Panc1 (cell line): ENCODE measurements around the gene KIAA1671. TPM values are rescaled to one million over a fixed set of nuclear protein-coding genes. Genes with fewer than 3 reads are reported as not detected.

Experiments used
- ATAC-seq: fragments of 200-7000 bp; cut with Tn5 transposase; 2 replicates; pipeline ENCODE4 v1.9.1; 2020; ENCODE audit warnings: mild to moderate bottlenecking, moderate library complexity
- BruUV-seq: library from RNA; stranded (reverse); fragments of 400-500 nt; replicated peaks from 2 replicates; lab custom pipeline; 2021; lab: Mats Ljungman, UMichigan
- CTCF ChIA-PET: fragments of 300-600 bp; sonication (Branson Sonifier 250); formaldehyde crosslinking; loops from one replicate; lab custom pipeline; 2022; ENCODE audit warnings: antibody characterized with exemption; lab: Charles Lee
- POLR2A ChIA-PET: fragments of 300-600 bp; sonication (Branson Sonifier 250); formaldehyde crosslinking; loops from one replicate; lab custom pipeline; 2022; ENCODE audit warnings: antibody characterized with exemption; lab: Charles Lee
- DNase-seq: peaks from one replicate; pipeline ENCODE4 v3.0.0-alpha.2; 2010; ENCODE audit warnings: low read depth, low spot score
- H3K27ac ChIP-seq: 2 replicates; pipeline ENCODE4 v1.5.1; 2011; ENCODE audit warnings: mild to moderate bottlenecking, low read length, inconsistent platforms
- H3K27me3 ChIP-seq: fragments of 200-500 bp; sonication (Bioruptor generic); 2 replicates; pipeline ENCODE4 v1.6.0; 2014; ENCODE audit warnings: low read length, inconsistent platforms; ENCODE audit not compliant: control insufficient read depth, insufficient read depth
- H3K36me3 ChIP-seq: fragments of 200-500 bp; sonication (Bioruptor generic); 2 replicates; pipeline ENCODE4 v1.5.1; 2014; ENCODE audit warnings: inconsistent platforms, mild to moderate bottlenecking, low read length, moderate library complexity; ENCODE audit not compliant: control insufficient read depth, insufficient read depth
- H3K4me1 ChIP-seq: 2 replicates; pipeline ENCODE4 v1.5.1; 2011; ENCODE audit warnings: inconsistent platforms, mild to moderate bottlenecking, low read length, moderate library complexity; ENCODE audit not compliant: control insufficient read depth, insufficient read depth
- H3K4me3 ChIP-seq, 2 experiments: 2 replicates each; pipeline ENCODE4 v1.5.1; 2011 to 2012; ENCODE audit warnings: low read depth in 2 of 2, low read length in 2 of 2, mild to moderate bottlenecking in 2 of 2, inconsistent platforms in 1 of 2, moderate library complexity in 1 of 2
- H3K9me3 ChIP-seq: fragments of 200-500 bp; sonication (Bioruptor generic); 2 replicates; pipeline ENCODE4 v1.5.1; 2014; ENCODE audit warnings: low read depth, mild to moderate bottlenecking, inconsistent platforms, low read length, moderate library complexity; ENCODE audit not compliant: control insufficient read depth, insufficient read depth
- POLR2AphosphoS5 ChIP-seq: IDR thresholded peaks from 2 replicates; pipeline ENCODE4 v1.6.1; 2012; ENCODE audit warnings: mild to moderate bottlenecking, low read depth, low read length, moderate library complexity
- SIN3A ChIP-seq: IDR thresholded peaks from 2 replicates; pipeline ENCODE4 v1.6.1; 2012; ENCODE audit warnings: low read depth, mild to moderate bottlenecking, low read length, moderate library complexity, borderline replicate concordance; ENCODE audit not compliant: insufficient read depth
- TCF7L2 ChIP-seq: IDR thresholded peaks from 2 replicates; pipeline ENCODE4 v1.6.1; 2011; ENCODE audit warnings: mild to moderate bottlenecking, low read depth, low read length, inconsistent platforms
- in situ Hi-C: cut with HindIII; loops from 2 replicates; pipeline ENCODE4 v1.10.0; 2016; ENCODE audit warnings: low sequenced_read_pairs, low pct_unique_long_range_greater_than_20kb
- intact Hi-C: fragments of 100-400 bp; cut with micrococcal nuclease; formaldehyde crosslinking; loops from one replicate; pipeline ENCODE4 v1.10.0; 2022; ENCODE audit not compliant: unreplicated experiment
- total RNA-seq: library from RNA; stranded (reverse); gene quantifications from one replicate; pipeline ENCODE4 v1.2.1, GENCODE V29; 2021; ENCODE audit not compliant: unreplicated experiment
- TF ChIP-seq, protein P1 (sequence below): fragments of 450-650 bp; IDR thresholded peaks from 2 replicates; pipeline ENCODE4 v1.5.1; 2017; ENCODE audit warnings: mild to moderate bottlenecking
- TF ChIP-seq, protein P2 (sequence below), 2 experiments: IDR thresholded peaks; 2 replicates each; pipeline ENCODE4 v1.6.1; 2011 to 2012; ENCODE audit warnings: low read depth in 2 of 2, control low read depth in 1 of 2, low read length in 1 of 2, mild to moderate bottlenecking in 1 of 2, moderate library complexity in 1 of 2; ENCODE audit not compliant: insufficient read depth in 1 of 2

KIAA1671 gene
- total RNA-seq, 1 experiment from 2014 or later, result 48.1 TPM

DNA sequence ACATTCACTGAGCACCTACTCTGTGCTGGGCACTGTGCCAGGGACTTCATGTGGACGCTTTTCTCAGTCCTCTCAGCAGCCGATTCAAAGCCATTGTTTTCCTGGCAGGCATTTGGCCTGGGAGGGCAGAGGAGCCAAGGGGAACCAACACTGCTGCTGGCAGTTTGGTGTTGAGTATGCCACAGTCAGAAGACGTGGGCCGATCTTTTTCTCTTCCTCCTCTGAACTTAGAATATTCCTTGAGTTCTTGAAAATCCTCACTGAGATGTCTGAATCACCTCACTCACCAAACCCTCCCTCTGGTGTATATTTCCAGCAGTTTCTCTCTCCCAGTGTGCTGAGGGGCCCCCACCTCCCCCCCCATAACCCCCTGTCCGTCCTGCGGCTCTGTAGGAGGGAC lies 132.6 kb downstream of the KIAA1671 start:
- ATAC-seq (no peak), DNase-seq (no peak)
- TF ChIP-seq POLR2AphosphoS5, result no peak
- TF ChIP-seq, protein P1, sequence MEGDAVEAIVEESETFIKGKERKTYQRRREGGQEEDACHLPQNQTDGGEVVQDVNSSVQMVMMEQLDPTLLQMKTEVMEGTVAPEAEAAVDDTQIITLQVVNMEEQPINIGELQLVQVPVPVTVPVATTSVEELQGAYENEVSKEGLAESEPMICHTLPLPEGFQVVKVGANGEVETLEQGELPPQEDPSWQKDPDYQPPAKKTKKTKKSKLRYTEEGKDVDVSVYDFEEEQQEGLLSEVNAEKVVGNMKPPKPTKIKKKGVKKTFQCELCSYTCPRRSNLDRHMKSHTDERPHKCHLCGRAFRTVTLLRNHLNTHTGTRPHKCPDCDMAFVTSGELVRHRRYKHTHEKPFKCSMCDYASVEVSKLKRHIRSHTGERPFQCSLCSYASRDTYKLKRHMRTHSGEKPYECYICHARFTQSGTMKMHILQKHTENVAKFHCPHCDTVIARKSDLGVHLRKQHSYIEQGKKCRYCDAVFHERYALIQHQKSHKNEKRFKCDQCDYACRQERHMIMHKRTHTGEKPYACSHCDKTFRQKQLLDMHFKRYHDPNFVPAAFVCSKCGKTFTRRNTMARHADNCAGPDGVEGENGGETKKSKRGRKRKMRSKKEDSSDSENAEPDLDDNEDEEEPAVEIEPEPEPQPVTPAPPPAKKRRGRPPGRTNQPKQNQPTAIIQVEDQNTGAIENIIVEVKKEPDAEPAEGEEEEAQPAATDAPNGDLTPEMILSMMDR, result no peak
- no peak for TF ChIP-seq TCF7L2
- TF ChIP-seq, protein P2, sequence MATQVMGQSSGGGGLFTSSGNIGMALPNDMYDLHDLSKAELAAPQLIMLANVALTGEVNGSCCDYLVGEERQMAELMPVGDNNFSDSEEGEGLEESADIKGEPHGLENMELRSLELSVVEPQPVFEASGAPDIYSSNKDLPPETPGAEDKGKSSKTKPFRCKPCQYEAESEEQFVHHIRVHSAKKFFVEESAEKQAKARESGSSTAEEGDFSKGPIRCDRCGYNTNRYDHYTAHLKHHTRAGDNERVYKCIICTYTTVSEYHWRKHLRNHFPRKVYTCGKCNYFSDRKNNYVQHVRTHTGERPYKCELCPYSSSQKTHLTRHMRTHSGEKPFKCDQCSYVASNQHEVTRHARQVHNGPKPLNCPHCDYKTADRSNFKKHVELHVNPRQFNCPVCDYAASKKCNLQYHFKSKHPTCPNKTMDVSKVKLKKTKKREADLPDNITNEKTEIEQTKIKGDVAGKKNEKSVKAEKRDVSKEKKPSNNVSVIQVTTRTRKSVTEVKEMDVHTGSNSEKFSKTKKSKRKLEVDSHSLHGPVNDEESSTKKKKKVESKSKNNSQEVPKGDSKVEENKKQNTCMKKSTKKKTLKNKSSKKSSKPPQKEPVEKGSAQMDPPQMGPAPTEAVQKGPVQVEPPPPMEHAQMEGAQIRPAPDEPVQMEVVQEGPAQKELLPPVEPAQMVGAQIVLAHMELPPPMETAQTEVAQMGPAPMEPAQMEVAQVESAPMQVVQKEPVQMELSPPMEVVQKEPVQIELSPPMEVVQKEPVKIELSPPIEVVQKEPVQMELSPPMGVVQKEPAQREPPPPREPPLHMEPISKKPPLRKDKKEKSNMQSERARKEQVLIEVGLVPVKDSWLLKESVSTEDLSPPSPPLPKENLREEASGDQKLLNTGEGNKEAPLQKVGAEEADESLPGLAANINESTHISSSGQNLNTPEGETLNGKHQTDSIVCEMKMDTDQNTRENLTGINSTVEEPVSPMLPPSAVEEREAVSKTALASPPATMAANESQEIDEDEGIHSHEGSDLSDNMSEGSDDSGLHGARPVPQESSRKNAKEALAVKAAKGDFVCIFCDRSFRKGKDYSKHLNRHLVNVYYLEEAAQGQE (IDR thresholded peaks at IDR 0.05; ENCODE audit: insufficient read depth in 1 of 2, low read depth in 2 of 2, low read length in 1 of 2), result no peak
- TF ChIP-seq SIN3A, result no peak
- intact Hi-C loops (no loop called here), in situ Hi-C loops (no loop called here)
- H3K27me3 ChIP-seq, result no peaks in the 10 kb centered on the region
- no peaks in the 10 kb centered on the region for H3K36me3 ChIP-seq
- BruUV-seq, result no TSS peak
- no peak overlapping the region for H3K27ac ChIP-seq
- CTCF ChIA-PET, result no interaction called here
- H3K4me1 ChIP-seq, result no peaks in the 10 kb centered on the region
- H3K4me3 ChIP-seq, result no peak overlapping the region
- POLR2A ChIA-PET, result no interaction called here
- no peaks in the 10 kb centered on the region for H3K9me3 ChIP-seq

- no peak overlapping the region for H3K4me3 ChIP-seq
- DNase-seq, result no peak
- in situ Hi-C loops, result no loop called here
- no peak overlapping the region for H3K27ac ChIP-seq
- no peaks in the 10 kb centered on the region for H3K9me3 ChIP-seq
- H3K36me3 ChIP-seq, result no peaks in the 10 kb centered on the region
- ChIA-PET CTCF (no interaction called here), POLR2A (no interaction called here)
- TSS peak; percentile 19 for BruUV-seq
- intact Hi-C loops, result no loop called here
- no peaks in the 10 kb centered on the region for H3K4me1 ChIP-seq
- ATAC-seq, result peak; percentile 30
- TF ChIP-seq, protein P2 (IDR thresholded peaks at IDR 0.05; ENCODE audit: insufficient read depth in 1 of 2, low read depth in 2 of 2, low read length in 1 of 2), result no peak
- H3K27me3 ChIP-seq, result no peaks in the 10 kb centered on the region
Observed at GRCh38 chr22:25085930-25086901, 133.7 kb downstream of the KIAA1671 start.
